GM19025 (cell line): ENCODE measurements around the gene C1orf21.

Source experiments
- ATAC-seq: cut with Tn5 transposase; IDR thresholded peaks from one replicate; pipeline ENCODE4 v1.9.1; 2021; ENCODE audit warnings: mild to moderate bottlenecking, low read depth, moderate library complexity; ENCODE audit not compliant: unreplicated experiment

The C1orf21 gene

GRCh38 chr1:184408580-184408979 is 21.8 kb downstream of the C1orf21 start:
- ATAC-seq, result no peak

GRCh38 chr1:184409011-184409410 is 22.2 kb downstream of the C1orf21 start:
- ATAC-seq, result no peak

GRCh38 chr1:184412472-184412871 is 25.6 kb downstream of the C1orf21 start:
- no peak for ATAC-seq

GRCh38 chr1:184416481-184416880 is 29.7 kb downstream of the C1orf21 start:
- no peak for ATAC-seq

GRCh38 chr1:184416946-184417345 is 30.1 kb downstream of the C1orf21 start:
- ATAC-seq, result no peak

GRCh38 chr1:184417916-184418315 is 31.1 kb downstream of the C1orf21 start:
- no peak for ATAC-seq

- no peak for ATAC-seq
These were observed 32.0 kb downstream of the C1orf21 start for GRCh38 chr1:184418652-184419349.

GRCh38 chr1:184419350-184420161 is 32.7 kb downstream of the C1orf21 start:
- ATAC-seq, result no peak

- no peak for ATAC-seq
These were observed 35.8 kb downstream of the C1orf21 start for GRCh38 chr1:184422490-184423233.

- ATAC-seq, result no peak
These were observed 36.8 kb downstream of the C1orf21 start for GRCh38 chr1:184423649-184424048.

GRCh38 chr1:184424157-184424556 is 37.3 kb downstream of the C1orf21 start:
- no peak for ATAC-seq

GRCh38 chr1:184424945-184425344 is 38.1 kb downstream of the C1orf21 start:
- no peak for ATAC-seq

- no peak for ATAC-seq
These were observed 38.8 kb downstream of the C1orf21 start for GRCh38 chr1:184425449-184426277.

GRCh38 chr1:184426278-184426674 is 39.4 kb downstream of the C1orf21 start:
- no peak for ATAC-seq

- no peak for ATAC-seq
These were observed 40.9 kb downstream of the C1orf21 start for GRCh38 chr1:184427722-184428121.

GRCh38 chr1:184428604-184429003 is 41.8 kb downstream of the C1orf21 start:
- ATAC-seq, result no peak

GRCh38 chr1:184429335-184429734 is 42.5 kb downstream of the C1orf21 start:
- no peak for ATAC-seq

- ATAC-seq, result no peak
These were observed 47.2 kb downstream of the C1orf21 start for GRCh38 chr1:184433956-184434502.

GRCh38 chr1:184437291-184437690 is 50.5 kb downstream of the C1orf21 start:
- ATAC-seq, result no peak

GRCh38 chr1:184438363-184438762 is 51.5 kb downstream of the C1orf21 start:
- ATAC-seq, result no peak
